ENCODE measurements around the gene CDC42EP1. TPM values are rescaled to one million over a fixed set of nuclear protein-coding genes. Genes with fewer than 3 reads are reported as not detected.
"Not testable (repeated sequence)": the region's sequence is repeated elsewhere in the genome, so short reads cannot be mapped to it uniquely, and the experiment has no call there.

The CDC42EP1 gene
- total and polyA plus RNA-seq, 2 experiments from 2014 or later: 7.7 to 10.2 TPM

DNA sequence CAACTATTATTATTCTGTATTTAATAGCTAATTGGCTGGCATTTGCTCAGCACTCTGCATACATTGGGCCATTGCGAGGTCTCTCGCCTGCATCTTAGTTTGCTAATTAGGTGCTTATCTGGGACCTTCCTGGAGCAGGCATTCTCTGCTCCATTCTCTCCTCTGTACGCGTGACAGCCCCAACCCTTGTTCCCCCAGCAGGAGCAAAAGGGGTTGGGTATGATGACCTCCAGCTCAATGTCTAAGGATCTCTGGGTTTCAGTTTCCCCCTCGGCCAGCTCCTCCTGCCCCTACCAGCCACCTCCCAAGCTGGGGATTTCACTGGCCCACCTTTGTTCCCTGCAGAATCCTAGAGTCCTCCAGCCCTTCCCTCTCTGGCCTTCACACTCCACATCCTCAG lies 29.4 kb downstream of the CDC42EP1 start:
- TF ChIP-seq EZH2phosphoT487 (IDR thresholded peaks at IDR 0.05; ENCODE audit: unreplicated experiment): no peak
- no peak for TF ChIP-seq STAT1 (IDR thresholded peaks at IDR 0.05; ENCODE audit: unreplicated experiment)
- TF ChIP-seq, protein P1, sequence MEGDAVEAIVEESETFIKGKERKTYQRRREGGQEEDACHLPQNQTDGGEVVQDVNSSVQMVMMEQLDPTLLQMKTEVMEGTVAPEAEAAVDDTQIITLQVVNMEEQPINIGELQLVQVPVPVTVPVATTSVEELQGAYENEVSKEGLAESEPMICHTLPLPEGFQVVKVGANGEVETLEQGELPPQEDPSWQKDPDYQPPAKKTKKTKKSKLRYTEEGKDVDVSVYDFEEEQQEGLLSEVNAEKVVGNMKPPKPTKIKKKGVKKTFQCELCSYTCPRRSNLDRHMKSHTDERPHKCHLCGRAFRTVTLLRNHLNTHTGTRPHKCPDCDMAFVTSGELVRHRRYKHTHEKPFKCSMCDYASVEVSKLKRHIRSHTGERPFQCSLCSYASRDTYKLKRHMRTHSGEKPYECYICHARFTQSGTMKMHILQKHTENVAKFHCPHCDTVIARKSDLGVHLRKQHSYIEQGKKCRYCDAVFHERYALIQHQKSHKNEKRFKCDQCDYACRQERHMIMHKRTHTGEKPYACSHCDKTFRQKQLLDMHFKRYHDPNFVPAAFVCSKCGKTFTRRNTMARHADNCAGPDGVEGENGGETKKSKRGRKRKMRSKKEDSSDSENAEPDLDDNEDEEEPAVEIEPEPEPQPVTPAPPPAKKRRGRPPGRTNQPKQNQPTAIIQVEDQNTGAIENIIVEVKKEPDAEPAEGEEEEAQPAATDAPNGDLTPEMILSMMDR (conservative IDR thresholded peaks at IDR 0.05; ENCODE audit: low read depth in 2 of 2): no peak
- no peak for TF ChIP-seq ZNF331 (CRISPR knock-in tag; IDR thresholded peaks at IDR 0.05; ENCODE audit: low read depth)
- no peak for TF ChIP-seq EZH2 (IDR thresholded peaks at IDR 0.05; ENCODE audit: low read depth, unreplicated experiment)
- no peak for TF ChIP-seq ETS1 (IDR thresholded peaks at IDR 0.05)

DNA sequence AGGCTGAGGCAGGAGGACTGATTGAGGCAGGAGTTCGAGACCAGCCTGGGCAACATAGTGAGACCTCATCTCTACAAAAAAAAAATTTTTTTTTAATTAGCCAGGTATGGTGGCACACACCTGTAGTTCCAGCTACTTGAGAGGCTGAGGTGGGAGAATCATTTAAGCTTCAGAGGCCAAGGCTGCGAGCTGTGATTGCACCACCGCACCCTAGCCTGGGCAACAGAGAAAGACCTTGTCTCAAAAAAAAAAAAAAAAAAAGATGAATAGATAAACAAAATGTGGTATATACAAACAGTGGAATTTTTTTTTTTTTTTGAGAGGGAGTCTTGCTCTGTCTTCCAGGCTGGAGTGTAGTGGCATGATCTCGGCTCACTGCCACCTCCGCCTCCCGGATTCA lies 30.8 kb downstream of the CDC42EP1 start:
- not testable (repeated sequence) for H3K4me3 ChIP-seq, H3K9me3 Mint-ChIP-seq

More for the DNA sequence above, 29.4 kb downstream of the CDC42EP1 start:
- H3K36me3 Mint-ChIP-seq (ENCODE audit: low read depth): no peaks in the 10 kb centered on the region
- H2AFZ ChIP-seq: no peak overlapping the region
- no peak overlapping the region for H3K4me3 ChIP-seq
- H3K27ac Mint-ChIP-seq: no peak overlapping the region
- no peaks in the 10 kb centered on the region for H4K20me1 ChIP-seq (replicated peaks; ENCODE audit: insufficient read depth)
- H3K27ac ChIP-seq (ENCODE audit: low read depth): no peak overlapping the region
- H3K4me1 ChIP-seq (ENCODE audit: insufficient read depth): peaks cover 8% of the 10 kb centered on the region
- no peak overlapping the region for H3K4me3 Mint-ChIP-seq
- no peaks in the 10 kb centered on the region for H3K27me3 ChIP-seq (ENCODE audit: insufficient read depth)
- no peak for DNase-seq (ENCODE audit: low spot score)
- peaks cover 12% of the 10 kb centered on the region for H3K4me1 Mint-ChIP-seq
- no peaks in the 10 kb centered on the region for H3F3A ChIP-seq (replicated peaks; ENCODE audit: low read depth)
- no peaks in the 10 kb centered on the region for H3K9me2 ChIP-seq (ENCODE audit: insufficient read depth)
- H3K36me3 ChIP-seq (ENCODE audit: insufficient read depth): no peaks in the 10 kb centered on the region
- no peak overlapping the region for H3K4me2 ChIP-seq
- peaks cover 10% of the 10 kb centered on the region for H3K27me3 Mint-ChIP-seq (ENCODE audit: insufficient read depth, low read depth, poor library complexity)
- no peaks in the 10 kb centered on the region for H3K79me2 ChIP-seq (replicated peaks; ENCODE audit: insufficient read depth)
- no peaks in the 10 kb centered on the region for H3K9me3 Mint-ChIP-seq
- no peak for ATAC-seq

GRCh38 chr22:37591823-37592404 lies 31.6 kb downstream of the CDC42EP1 start:
- DNase-seq (ENCODE audit: low spot score): no peak
- H3K79me2 ChIP-seq (replicated peaks; ENCODE audit: insufficient read depth): no peaks in the 10 kb centered on the region
- no peaks in the 10 kb centered on the region for H3K9me2 ChIP-seq (ENCODE audit: insufficient read depth)
- H3K27ac ChIP-seq (ENCODE audit: low read depth): no peak overlapping the region
- no peaks in the 10 kb centered on the region for H3K27me3 ChIP-seq (ENCODE audit: insufficient read depth)
- Mint-ChIP-seq H3K27ac (no peak overlapping the region; the same call in 1 of the 2 replicates), H3K4me1 (peaks cover 2% of the 10 kb centered on the region; the same call in 1 of the 3 replicates), H3K27me3 (ENCODE audit: insufficient read depth, low read depth, poor library complexity) (peaks cover 7% of the 10 kb centered on the region), H3K36me3 (ENCODE audit: low read depth) (no peaks in the 10 kb centered on the region), H3K9me3 (no peaks in the 10 kb centered on the region), H3K4me3 (peak overlapping the region; percentile 69)
- no peak for ATAC-seq
- no peaks in the 10 kb centered on the region for H3K36me3 ChIP-seq (ENCODE audit: insufficient read depth)
- no peaks in the 10 kb centered on the region for H4K20me1 ChIP-seq (replicated peaks; ENCODE audit: insufficient read depth)
- no peaks in the 10 kb centered on the region for H3F3A ChIP-seq (replicated peaks; ENCODE audit: low read depth)
- H3K4me2 ChIP-seq: no peak overlapping the region
- H2AFZ ChIP-seq: no peak overlapping the region
- no peaks in the 10 kb centered on the region for H3K4me1 ChIP-seq (ENCODE audit: insufficient read depth)
- TF ChIP-seq ZNF114 (CRISPR knock-in tag; IDR thresholded peaks at IDR 0.05) (no peak), NANOG (IDR thresholded peaks at IDR 0.05; ENCODE audit: borderline replicate concordance) (no peak), CREB1 (CRISPR knock-in tag; IDR thresholded peaks at IDR 0.05; ENCODE audit: low read depth) (no peak)
- TF ChIP-seq, protein P1 (conservative IDR thresholded peaks at IDR 0.05; ENCODE audit: low read depth in 2 of 2): no peak
- H3K4me3 ChIP-seq: no peak overlapping the region

More for the DNA sequence above, 30.8 kb downstream of the CDC42EP1 start:
- H3K9me2 ChIP-seq (ENCODE audit: insufficient read depth); H3K27ac Mint-ChIP-seq; DNase-seq (ENCODE audit: low spot score); H3K27me3 ChIP-seq (ENCODE audit: insufficient read depth); H3K36me3 Mint-ChIP-seq (ENCODE audit: low read depth); H3K27me3 Mint-ChIP-seq (ENCODE audit: insufficient read depth, low read depth, poor library complexity); H3K27ac ChIP-seq (ENCODE audit: low read depth); H3F3A ChIP-seq (replicated peaks; ENCODE audit: low read depth); H4K20me1 ChIP-seq (replicated peaks; ENCODE audit: insufficient read depth); H2AFZ ChIP-seq; H3K4me2 ChIP-seq; H3K4me3 Mint-ChIP-seq; H3K36me3 ChIP-seq (ENCODE audit: insufficient read depth); H3K4me1 Mint-ChIP-seq; ATAC-seq; H3K4me1 ChIP-seq (ENCODE audit: insufficient read depth); H3K79me2 ChIP-seq (replicated peaks; ENCODE audit: insufficient read depth): not testable (repeated sequence)
